ENCODE results near the gene JMJD7.

JMJD7 gene

DNA sequence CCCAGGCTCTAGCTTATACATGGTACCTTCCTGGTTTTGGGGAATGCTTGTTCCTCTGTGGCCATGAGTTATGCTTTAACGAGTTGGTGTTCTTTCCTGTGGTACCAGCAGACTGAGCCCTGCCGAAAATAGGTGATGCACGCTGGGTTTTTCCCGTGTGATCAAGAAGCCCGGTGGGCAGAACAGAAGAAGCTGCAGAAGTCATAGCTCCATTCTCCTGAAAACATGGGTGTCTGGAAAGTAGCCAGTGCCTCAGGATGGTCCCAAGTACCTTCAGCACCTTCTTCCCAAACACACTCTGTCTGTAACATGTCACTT is 28.4 kb upstream of the JMJD7 start:
- TF ChIP-seq, protein P1, sequence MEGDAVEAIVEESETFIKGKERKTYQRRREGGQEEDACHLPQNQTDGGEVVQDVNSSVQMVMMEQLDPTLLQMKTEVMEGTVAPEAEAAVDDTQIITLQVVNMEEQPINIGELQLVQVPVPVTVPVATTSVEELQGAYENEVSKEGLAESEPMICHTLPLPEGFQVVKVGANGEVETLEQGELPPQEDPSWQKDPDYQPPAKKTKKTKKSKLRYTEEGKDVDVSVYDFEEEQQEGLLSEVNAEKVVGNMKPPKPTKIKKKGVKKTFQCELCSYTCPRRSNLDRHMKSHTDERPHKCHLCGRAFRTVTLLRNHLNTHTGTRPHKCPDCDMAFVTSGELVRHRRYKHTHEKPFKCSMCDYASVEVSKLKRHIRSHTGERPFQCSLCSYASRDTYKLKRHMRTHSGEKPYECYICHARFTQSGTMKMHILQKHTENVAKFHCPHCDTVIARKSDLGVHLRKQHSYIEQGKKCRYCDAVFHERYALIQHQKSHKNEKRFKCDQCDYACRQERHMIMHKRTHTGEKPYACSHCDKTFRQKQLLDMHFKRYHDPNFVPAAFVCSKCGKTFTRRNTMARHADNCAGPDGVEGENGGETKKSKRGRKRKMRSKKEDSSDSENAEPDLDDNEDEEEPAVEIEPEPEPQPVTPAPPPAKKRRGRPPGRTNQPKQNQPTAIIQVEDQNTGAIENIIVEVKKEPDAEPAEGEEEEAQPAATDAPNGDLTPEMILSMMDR (conservative IDR thresholded peaks at IDR 0.05; ENCODE audit: control insufficient read depth, insufficient read depth, low read depth, low read length): no peak
- no peak overlapping the region for H3K4me3 ChIP-seq (ENCODE audit: control insufficient read depth, low read depth, low read length)
- DNase-seq (ENCODE audit: low read depth): no peak

DNA sequence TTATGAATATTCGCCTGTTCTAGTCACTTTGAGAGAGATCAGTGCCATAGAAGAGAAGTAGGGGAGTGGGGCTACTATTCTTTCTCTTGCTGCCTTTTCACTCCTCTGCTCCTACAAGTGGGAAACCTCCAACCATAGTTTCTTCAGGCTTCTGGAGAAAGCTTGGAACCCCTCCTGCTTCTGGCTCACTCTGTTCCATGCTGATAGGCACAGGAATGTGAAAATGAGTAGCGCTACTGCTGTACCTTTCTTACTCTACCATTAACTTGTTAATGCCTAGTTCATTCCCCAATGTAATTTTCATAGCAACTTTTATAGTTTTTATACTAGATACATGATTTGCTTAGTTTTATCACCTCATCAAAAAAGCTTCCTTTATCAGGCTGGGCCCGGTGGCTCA is 26.7 kb upstream of the JMJD7 start:
- DNase-seq (ENCODE audit: low read depth): no peak
- H3K4me3 ChIP-seq (ENCODE audit: control insufficient read depth, low read depth, low read length): no peak overlapping the region
- TF ChIP-seq, protein P1 (conservative IDR thresholded peaks at IDR 0.05; ENCODE audit: control insufficient read depth, insufficient read depth, low read depth, low read length): no peak

DNA sequence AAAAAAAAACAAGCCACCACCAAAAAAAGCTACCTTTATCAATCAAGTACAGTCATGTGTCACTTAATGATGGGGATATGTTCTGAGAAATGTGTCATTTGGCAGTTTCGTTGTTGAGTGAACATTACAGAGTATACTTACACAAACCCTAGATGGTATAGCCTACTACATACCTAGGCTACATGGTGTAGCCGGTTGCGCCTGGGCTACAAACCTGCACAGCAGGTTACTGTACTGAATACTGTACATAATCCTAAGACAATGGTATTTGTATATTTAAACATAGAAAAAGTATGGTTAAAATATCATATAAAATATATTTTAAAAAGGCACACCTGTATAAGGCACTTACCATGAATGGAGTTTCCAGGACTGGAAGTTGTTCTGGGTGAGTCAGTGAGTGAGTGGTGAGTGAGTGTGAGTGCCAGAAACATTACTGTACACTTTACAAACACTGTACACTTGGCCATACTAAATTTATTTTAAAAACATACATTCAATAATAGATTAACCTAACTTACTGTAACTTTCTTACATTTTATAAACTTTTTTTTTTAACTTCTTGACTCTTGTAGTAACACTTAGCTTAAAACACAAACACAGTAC is 25.9 kb upstream of the JMJD7 start:
- H3K4me3 ChIP-seq (ENCODE audit: control insufficient read depth, low read depth, low read length): no peak overlapping the region
- TF ChIP-seq, protein P1 (conservative IDR thresholded peaks at IDR 0.05; ENCODE audit: control insufficient read depth, insufficient read depth, low read depth, low read length): no peak
- DNase-seq (ENCODE audit: low read depth): peak; percentile 69

DNA sequence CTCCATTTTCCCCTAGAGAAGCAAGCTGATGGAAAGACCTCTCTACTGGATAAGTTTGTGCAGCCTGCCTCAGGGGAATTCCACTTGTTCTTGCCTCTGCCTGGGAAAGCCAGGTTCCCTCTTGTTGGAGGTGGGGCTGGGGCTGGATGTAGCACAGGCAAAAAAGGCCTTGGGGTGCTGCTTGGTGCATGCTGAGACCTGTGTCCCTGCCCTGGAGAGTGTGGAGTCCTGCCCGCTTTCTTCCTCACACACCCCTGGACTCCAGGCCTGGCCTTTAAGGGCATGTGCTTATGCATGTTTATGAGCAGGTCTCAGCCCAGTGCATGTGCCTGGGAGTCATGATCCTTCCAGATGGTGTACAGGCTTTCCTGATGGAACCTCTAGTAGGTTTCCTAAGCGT is 23.5 kb upstream of the JMJD7 start:
- TF ChIP-seq, protein P1 (conservative IDR thresholded peaks at IDR 0.05; ENCODE audit: control insufficient read depth, insufficient read depth, low read depth, low read length): no peak
- DNase-seq (ENCODE audit: low read depth): no peak
- H3K4me3 ChIP-seq (ENCODE audit: control insufficient read depth, low read depth, low read length): no peak overlapping the region

DNA sequence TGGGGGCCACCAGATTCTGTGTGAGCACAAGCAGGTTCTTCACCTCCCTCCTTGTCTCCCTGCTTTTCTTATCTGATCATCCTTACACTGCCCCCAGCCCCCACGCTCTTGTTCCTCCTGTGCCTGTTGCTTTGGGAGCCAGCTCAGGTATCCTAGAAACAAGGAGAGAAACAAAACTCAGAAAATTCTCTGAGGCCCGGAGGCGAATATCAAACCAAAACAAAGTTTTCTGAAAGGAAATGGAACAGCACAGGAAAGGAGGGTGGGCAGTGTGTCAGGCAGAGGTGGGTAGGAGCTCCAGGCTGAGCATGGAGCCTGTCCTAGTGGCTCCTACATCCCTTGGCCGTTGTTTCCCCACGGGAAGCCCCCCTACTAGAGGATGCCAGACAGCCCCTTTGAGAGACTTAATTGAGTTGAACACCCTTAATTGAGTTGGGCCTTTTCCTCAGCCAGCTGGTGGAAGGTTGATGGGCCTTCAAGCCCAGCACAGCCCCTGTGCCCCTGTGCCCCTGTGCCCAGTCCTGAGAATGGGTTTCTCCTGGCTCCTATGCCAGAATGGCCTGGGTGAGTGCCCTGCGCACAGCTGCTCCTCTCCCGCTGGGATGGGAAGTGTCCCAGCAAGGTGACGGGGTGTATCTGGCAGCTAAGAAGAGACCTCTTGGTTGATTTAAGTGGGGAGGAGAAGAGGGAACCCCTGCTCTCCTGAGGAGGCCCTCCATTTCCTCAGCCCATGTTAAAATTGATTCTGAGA is 22.8 kb upstream of the JMJD7 start:
- no peak overlapping the region for H3K4me3 ChIP-seq (ENCODE audit: control insufficient read depth, low read depth, low read length)
- no peak for DNase-seq (ENCODE audit: low read depth)
- TF ChIP-seq, protein P1 (conservative IDR thresholded peaks at IDR 0.05; ENCODE audit: control insufficient read depth, insufficient read depth, low read depth, low read length): no peak

DNA sequence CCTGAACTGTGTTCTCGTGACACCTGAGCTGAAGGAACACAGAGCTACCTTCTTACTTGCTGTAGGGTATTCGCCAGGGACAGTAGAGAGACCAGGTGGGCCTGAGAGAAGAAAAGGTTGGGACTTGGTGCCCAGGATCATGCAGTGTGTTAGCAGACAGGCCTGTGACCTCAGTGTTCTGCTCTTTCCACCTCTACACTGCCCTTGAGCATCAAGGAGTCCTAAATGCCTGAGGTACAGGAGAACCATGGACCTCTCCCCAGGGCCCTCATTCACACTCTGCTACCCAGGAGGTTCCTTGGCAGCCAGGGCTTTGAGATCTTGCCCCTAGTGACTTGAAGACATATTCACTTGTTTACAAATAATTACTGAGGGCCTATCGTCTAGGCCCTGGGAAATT is 22.2 kb upstream of the JMJD7 start:
- H3K4me3 ChIP-seq (ENCODE audit: control insufficient read depth, low read depth, low read length): no peak overlapping the region
- TF ChIP-seq, protein P1 (conservative IDR thresholded peaks at IDR 0.05; ENCODE audit: control insufficient read depth, insufficient read depth, low read depth, low read length): no peak
- no peak for DNase-seq (ENCODE audit: low read depth)
